Activated CD8-positive, alpha-beta memory T cell treated with anti-CD3 and anti-CD28 coated beads, Interleukin-2, amount 50 U/mL, for 1 hour (primary cell): ENCODE data around the gene AKAP17A.

Experiments used
- DNase-seq: peaks from one replicate; pipeline ENCODE4 v3.0.0-alpha.2; 2020; ENCODE audit errors: extremely low read depth

AKAP17A gene

GRCh38 chrX:1582686-1583437 is 8.5 kb upstream of the AKAP17A start:
- DNase-seq, result no peak

- no peak for DNase-seq
Observed at GRCh38 chrX:1584237-1585011, 7.0 kb upstream of the AKAP17A start.

GRCh38 chrX:1587161-1587560 is 4.2 kb upstream of the AKAP17A start:
- DNase-seq, result no peak

- DNase-seq, result no peak
Observed at GRCh38 chrX:1589356-1590130, 1.9 kb upstream of the AKAP17A start.

- DNase-seq, result no peak
Observed at GRCh38 chrX:1591863-1592469, 562 bp downstream of the AKAP17A start.

GRCh38 chrX:1592470-1593142 is 1.2 kb downstream of the AKAP17A start:
- DNase-seq, result no peak

- no peak for DNase-seq
Observed at GRCh38 chrX:1593286-1594271, 2.2 kb downstream of the AKAP17A start.

GRCh38 chrX:1595711-1596060 is 4.3 kb downstream of the AKAP17A start:
- DNase-seq, result no peak

GRCh38 chrX:1596676-1597344 is 5.4 kb downstream of the AKAP17A start:
- DNase-seq, result no peak

- no peak for DNase-seq
Observed at GRCh38 chrX:1597345-1598020, 6.1 kb downstream of the AKAP17A start.

- DNase-seq, result no peak
Observed at GRCh38 chrX:1598021-1598875, 6.8 kb downstream of the AKAP17A start.

GRCh38 chrX:1598876-1599790 is 7.7 kb downstream of the AKAP17A start:
- DNase-seq, result no peak

- no peak for DNase-seq
Observed at GRCh38 chrX:1599791-1600405, 8.5 kb downstream of the AKAP17A start.

GRCh38 chrX:1600406-1601050 is 9.1 kb downstream of the AKAP17A start:
- no peak for DNase-seq

- DNase-seq, result no peak
Observed at GRCh38 chrX:1601051-1601767, 9.8 kb downstream of the AKAP17A start.

GRCh38 chrX:1601768-1602085 is 10.3 kb downstream of the AKAP17A start:
- no peak for DNase-seq
